Heart left ventricle (tissue), 13 donors: ENCODE data around the gene ADAMTS12.

ENCODE experiments used
- POLR2A ChIP-seq, 2 donors: fragments of 450-650 bp; IDR thresholded peaks; one replicate each; pipeline ENCODE4 v1.6.1; 2017; ENCODE audit warnings: antibody characterized with exemption in 2 of 2, mild to moderate bottlenecking in 2 of 2, moderate library complexity in 2 of 2
- TF ChIP-seq, protein P1 (sequence below), 12 donors: fragments of 200-600 bp; sonication (generic) in 4 of 12; IDR thresholded peaks; one replicate each; pipeline versions ENCODE4 v1.5.0 to v1.8.0; 2018 to 2022; ENCODE audit warnings: antibody characterized with exemption in 12 of 12, mild to moderate bottlenecking in 5 of 12
- donor health status: ischemic (EF 13 %, LVEDD 7.1; RV severe dilation, severe dysfunction).
- donor health status: DM: no; HTN: yes; CAD: no.
- donor health status: DM: no; HTN: no; CAD: no.
- donor health status: ischemic (EF 25% LVEDD 6.9; RV normal size, moderate dysfunction).
- donor health status: ischemic (EF 25% LVEDD 5.7; RV mildly dilated, moderate dysfunction).
- donor health status: ischemic (EF 35%, LVEDD 5.7; RV mildly dilated, moderate dysfunction).
- donor health status: nonischemic (EF 11% LVEDD 7.7; RV severe dilation, severe dysfunction).
- donor health status: DM: yes; HTN: yes; CAD: no.
- donor health status: PGD.
- donor health status: ischemic (EF 29% LVEDD 5.4; RV normal size, mild dysfunction).
- donor health status: nonischemic (EF 23%, LVEDD 6.1; RV moderate dilation, normal function).

DNA sequence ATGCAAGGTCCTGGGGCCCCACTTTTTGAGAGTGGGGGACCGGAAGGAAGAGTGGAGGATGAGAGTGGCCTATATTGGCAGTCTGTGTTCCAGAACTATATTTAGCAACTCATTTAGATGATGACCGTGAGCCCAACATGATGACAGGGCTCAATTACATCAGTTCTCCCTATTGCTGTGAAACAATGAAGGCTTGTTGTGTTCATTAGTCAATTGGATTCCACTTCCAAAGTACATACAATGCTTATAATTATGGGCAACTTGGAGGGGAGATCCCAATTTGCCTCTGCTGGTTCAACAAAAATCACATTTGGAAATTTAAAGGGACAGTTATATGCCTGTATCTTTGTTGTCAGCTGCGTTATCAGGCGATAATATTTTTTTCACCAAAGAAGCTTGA is 360.0 kb downstream of the ADAMTS12 start:
- TF ChIP-seq POLR2A (IDR thresholded peaks at IDR 0.05): no peak
- TF ChIP-seq, protein P1, sequence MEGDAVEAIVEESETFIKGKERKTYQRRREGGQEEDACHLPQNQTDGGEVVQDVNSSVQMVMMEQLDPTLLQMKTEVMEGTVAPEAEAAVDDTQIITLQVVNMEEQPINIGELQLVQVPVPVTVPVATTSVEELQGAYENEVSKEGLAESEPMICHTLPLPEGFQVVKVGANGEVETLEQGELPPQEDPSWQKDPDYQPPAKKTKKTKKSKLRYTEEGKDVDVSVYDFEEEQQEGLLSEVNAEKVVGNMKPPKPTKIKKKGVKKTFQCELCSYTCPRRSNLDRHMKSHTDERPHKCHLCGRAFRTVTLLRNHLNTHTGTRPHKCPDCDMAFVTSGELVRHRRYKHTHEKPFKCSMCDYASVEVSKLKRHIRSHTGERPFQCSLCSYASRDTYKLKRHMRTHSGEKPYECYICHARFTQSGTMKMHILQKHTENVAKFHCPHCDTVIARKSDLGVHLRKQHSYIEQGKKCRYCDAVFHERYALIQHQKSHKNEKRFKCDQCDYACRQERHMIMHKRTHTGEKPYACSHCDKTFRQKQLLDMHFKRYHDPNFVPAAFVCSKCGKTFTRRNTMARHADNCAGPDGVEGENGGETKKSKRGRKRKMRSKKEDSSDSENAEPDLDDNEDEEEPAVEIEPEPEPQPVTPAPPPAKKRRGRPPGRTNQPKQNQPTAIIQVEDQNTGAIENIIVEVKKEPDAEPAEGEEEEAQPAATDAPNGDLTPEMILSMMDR (IDR thresholded peaks at IDR 0.05): no peak
